Fibroblast of lung (primary cell): ENCODE results near the gene DNAJB6.

Experiments
- EZH2 ChIP-seq: IDR thresholded peaks from 2 replicates; pipeline ENCODE4 v1.5.1; 2012; ENCODE audit warnings: low read length, control low read depth, mild to moderate bottlenecking; ENCODE audit errors: missing control alignments
- TF ChIP-seq, protein P1 (sequence below), 2 donors: IDR thresholded peaks in 1 of 2; conservative IDR thresholded peaks in 1 of 2; 1 replicate in 1 of 2; 2 replicates in 1 of 2; pipeline ENCODE4 v1.5.1; 2011 to 2012; ENCODE audit warnings: low read length in 2 of 2, control low read depth in 1 of 2, inconsistent platforms in 1 of 2, low read depth in 1 of 2, mild to moderate bottlenecking in 1 of 2

DNA sequence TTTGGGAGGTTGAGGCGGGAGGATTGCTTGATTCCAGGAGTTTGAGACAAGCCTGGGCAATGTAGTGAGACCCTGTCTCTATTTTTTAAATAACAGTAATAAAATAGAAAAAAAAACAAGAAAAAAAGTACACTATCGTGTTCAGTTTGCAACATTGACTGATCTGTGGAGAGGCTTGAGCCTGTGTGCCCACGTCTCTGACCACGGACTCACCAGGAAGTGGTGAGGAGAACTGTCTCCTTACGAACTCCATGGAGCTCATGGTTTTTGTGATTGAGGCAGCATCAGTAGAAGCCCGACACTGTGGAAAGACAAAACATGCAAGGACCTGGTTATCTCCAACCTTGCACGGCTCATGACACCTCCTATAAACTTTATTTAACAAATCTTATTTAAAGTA is 23.9 kb upstream of the DNAJB6 start:
- TF ChIP-seq, protein P1, sequence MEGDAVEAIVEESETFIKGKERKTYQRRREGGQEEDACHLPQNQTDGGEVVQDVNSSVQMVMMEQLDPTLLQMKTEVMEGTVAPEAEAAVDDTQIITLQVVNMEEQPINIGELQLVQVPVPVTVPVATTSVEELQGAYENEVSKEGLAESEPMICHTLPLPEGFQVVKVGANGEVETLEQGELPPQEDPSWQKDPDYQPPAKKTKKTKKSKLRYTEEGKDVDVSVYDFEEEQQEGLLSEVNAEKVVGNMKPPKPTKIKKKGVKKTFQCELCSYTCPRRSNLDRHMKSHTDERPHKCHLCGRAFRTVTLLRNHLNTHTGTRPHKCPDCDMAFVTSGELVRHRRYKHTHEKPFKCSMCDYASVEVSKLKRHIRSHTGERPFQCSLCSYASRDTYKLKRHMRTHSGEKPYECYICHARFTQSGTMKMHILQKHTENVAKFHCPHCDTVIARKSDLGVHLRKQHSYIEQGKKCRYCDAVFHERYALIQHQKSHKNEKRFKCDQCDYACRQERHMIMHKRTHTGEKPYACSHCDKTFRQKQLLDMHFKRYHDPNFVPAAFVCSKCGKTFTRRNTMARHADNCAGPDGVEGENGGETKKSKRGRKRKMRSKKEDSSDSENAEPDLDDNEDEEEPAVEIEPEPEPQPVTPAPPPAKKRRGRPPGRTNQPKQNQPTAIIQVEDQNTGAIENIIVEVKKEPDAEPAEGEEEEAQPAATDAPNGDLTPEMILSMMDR (conservative IDR thresholded peaks at IDR 0.05 in 1 of 2, IDR thresholded peaks at IDR 0.05 in 1 of 2; ENCODE audit: low read depth in 1 of 2, low read length in 2 of 2): no peak
- no peak for TF ChIP-seq EZH2
